ENCODE results near the gene MAGI2.
A peak's percentile ranks its signal among the peaks of the same experiment; 100 is the strongest.
"Not testable (repeated sequence)": the region's sequence is repeated elsewhere in the genome, so short reads cannot be mapped to it uniquely, and the experiment has no call there.

The MAGI2 gene

GRCh38 chr7:78587443-78588044, 865.9 kb downstream of the MAGI2 start:
- no CpG with 5 or more reads among the region's 5 CpGs for WGBS, 2 donors (ENCODE audit: extremely low coverage in 2 of 2, insufficient read length in 2 of 2, insufficient replicate concordance in 1 of 2)
- Histone ChIP-seq H3K27ac (replicated peaks; ENCODE audit: low read length) (no peak overlapping the region), H3K4me3 (ENCODE audit: low read length in 2 of 2) (no peak overlapping the region), H2BK5ac (ENCODE audit: low read length) (no peak overlapping the region), H2BK15ac (ENCODE audit: low read length) (no peak overlapping the region), H3K36me3 (replicated peaks in 1 of 2; ENCODE audit: control insufficient read depth in 2 of 2, insufficient read depth in 2 of 2, low read length in 2 of 2) (no peaks in the 10 kb centered on the region), H4K8ac (ENCODE audit: low read depth, low read length) (no peak overlapping the region), H3K4me1 (ENCODE audit: control insufficient read depth in 2 of 2, insufficient read depth in 1 of 2, low read depth in 1 of 2, low read length in 2 of 2) (peaks cover 0 to 5% of the 10 kb centered on the region in 2 donors), H4K91ac (ENCODE audit: low read depth, low read length, poor library complexity) (no peak overlapping the region), H3K9ac (ENCODE audit: low read depth, low read length, poor library complexity) (no peak overlapping the region), H3K23ac (ENCODE audit: low read depth, low read length, poor library complexity) (no peak overlapping the region), H2AFZ (ENCODE audit: low read length) (no peak overlapping the region), H2AK5ac (ENCODE audit: low read depth, low read length) (no peak overlapping the region), H3K4me2 (ENCODE audit: insufficient read depth, low read length, poor library complexity, severe bottlenecking) (no peak overlapping the region), H2BK12ac (ENCODE audit: low read length) (no peak overlapping the region), H3K14ac (ENCODE audit: low read length) (no peak overlapping the region), H3K27me3 (ENCODE audit: control insufficient read depth in 3 of 3, insufficient read depth in 3 of 3, low read depth in 1 of 3, low read length in 3 of 3) (no peaks in the 10 kb centered on the region), H3K9me3 (replicated peaks in 1 of 2; ENCODE audit: control insufficient read depth in 2 of 2, insufficient read depth in 1 of 2, low read depth in 1 of 2, low read length in 2 of 2) (no peaks in the 10 kb centered on the region), H3K4ac (ENCODE audit: low read length) (no peak overlapping the region), H3K79me1 (ENCODE audit: low read depth, low read length) (no peaks in the 10 kb centered on the region), H2BK120ac (ENCODE audit: low read depth, low read length) (no peak overlapping the region), H3K18ac (ENCODE audit: low read length) (no peak overlapping the region)
- no peak for DNase-seq (ENCODE audit: low spot score)

- Histone ChIP-seq H2AK5ac (ENCODE audit: low read depth, low read length) (no peak overlapping the region), H2BK12ac (ENCODE audit: low read length) (no peak overlapping the region), H3K14ac (ENCODE audit: low read length) (no peak overlapping the region), H3K27me3 (ENCODE audit: control insufficient read depth in 3 of 3, insufficient read depth in 3 of 3, low read depth in 1 of 3, low read length in 3 of 3) (no peaks in the 10 kb centered on the region), H3K79me1 (ENCODE audit: low read depth, low read length) (no peaks in the 10 kb centered on the region), H3K4ac (ENCODE audit: low read length) (no peak overlapping the region), H3K9me3 (replicated peaks in 1 of 2; ENCODE audit: control insufficient read depth in 2 of 2, insufficient read depth in 1 of 2, low read depth in 1 of 2, low read length in 2 of 2) (no peaks in the 10 kb centered on the region), H3K4me2 (ENCODE audit: insufficient read depth, low read length, poor library complexity, severe bottlenecking) (no peak overlapping the region), H2BK5ac (ENCODE audit: low read length) (no peak overlapping the region), H3K36me3 (replicated peaks in 1 of 2; ENCODE audit: control insufficient read depth in 2 of 2, insufficient read depth in 2 of 2, low read length in 2 of 2) (no peaks in the 10 kb centered on the region), H3K4me3 (ENCODE audit: low read length in 2 of 2) (no peak overlapping the region), H2BK120ac (ENCODE audit: low read depth, low read length) (no peak overlapping the region), H2AFZ (ENCODE audit: low read length) (no peak overlapping the region), H3K4me1 (ENCODE audit: control insufficient read depth in 2 of 2, insufficient read depth in 1 of 2, low read depth in 1 of 2, low read length in 2 of 2) (peaks cover 0 to 5% of the 10 kb centered on the region in 2 donors), H3K9ac (ENCODE audit: low read depth, low read length, poor library complexity) (no peak overlapping the region), H3K18ac (ENCODE audit: low read length) (no peak overlapping the region), H4K8ac (ENCODE audit: low read depth, low read length) (no peak overlapping the region), H3K27ac (replicated peaks; ENCODE audit: low read length) (no peak overlapping the region), H2BK15ac (ENCODE audit: low read length) (no peak overlapping the region), H3K23ac (ENCODE audit: low read depth, low read length, poor library complexity) (no peak overlapping the region), H4K91ac (ENCODE audit: low read depth, low read length, poor library complexity) (no peak overlapping the region)
- no peak for DNase-seq (ENCODE audit: low spot score)
- no CpG with 5 or more reads among the region's 4 CpGs for WGBS, 2 donors (ENCODE audit: extremely low coverage in 2 of 2, insufficient read length in 2 of 2, insufficient replicate concordance in 1 of 2)
Measured at GRCh38 chr7:78585980-78586379, 867.5 kb downstream of the MAGI2 start.

- Histone ChIP-seq H3K4me3 (ENCODE audit: low read length in 2 of 2) (no peak overlapping the region), H3K36me3 (replicated peaks in 1 of 2; ENCODE audit: control insufficient read depth in 2 of 2, insufficient read depth in 2 of 2, low read length in 2 of 2) (no peaks in the 10 kb centered on the region)
- no CpG with 5 or more reads among the region's 2 CpGs for WGBS, 2 donors (ENCODE audit: extremely low coverage in 2 of 2, insufficient read length in 2 of 2, insufficient replicate concordance in 1 of 2)
Measured at GRCh38 chr7:78578686-78579085, 874.8 kb downstream of the MAGI2 start.

GRCh38 chr7:78577174-78577952, 876.1 kb downstream of the MAGI2 start:
- not testable (repeated sequence) for H4K91ac ChIP-seq (ENCODE audit: low read depth, low read length, poor library complexity); H3K9me3 ChIP-seq (replicated peaks in 1 of 2; ENCODE audit: control insufficient read depth in 2 of 2, insufficient read depth in 1 of 2, low read depth in 1 of 2, low read length in 2 of 2); H3K27me3 ChIP-seq (ENCODE audit: control insufficient read depth in 3 of 3, insufficient read depth in 3 of 3, low read depth in 1 of 3, low read length in 3 of 3); H3K27ac ChIP-seq (replicated peaks; ENCODE audit: low read length); H2BK15ac ChIP-seq (ENCODE audit: low read length); H3K14ac ChIP-seq (ENCODE audit: low read length); DNase-seq (ENCODE audit: low spot score); H4K8ac ChIP-seq (ENCODE audit: low read depth, low read length); H2BK120ac ChIP-seq (ENCODE audit: low read depth, low read length); H3K4me2 ChIP-seq (ENCODE audit: insufficient read depth, low read length, poor library complexity, severe bottlenecking); H3K18ac ChIP-seq (ENCODE audit: low read length); H2AFZ ChIP-seq (ENCODE audit: low read length); H3K36me3 ChIP-seq (replicated peaks in 1 of 2; ENCODE audit: control insufficient read depth in 2 of 2, insufficient read depth in 2 of 2, low read length in 2 of 2); H2AK5ac ChIP-seq (ENCODE audit: low read depth, low read length); H3K4me3 ChIP-seq (ENCODE audit: low read length in 2 of 2); H2BK5ac ChIP-seq (ENCODE audit: low read length); H3K23ac ChIP-seq (ENCODE audit: low read depth, low read length, poor library complexity); H3K4ac ChIP-seq (ENCODE audit: low read length); H3K79me1 ChIP-seq (ENCODE audit: low read depth, low read length); H3K9ac ChIP-seq (ENCODE audit: low read depth, low read length, poor library complexity); H2BK12ac ChIP-seq (ENCODE audit: low read length)
- no CpG with 5 or more reads among the region's 7 CpGs for WGBS, 2 donors (ENCODE audit: extremely low coverage in 2 of 2, insufficient read length in 2 of 2, insufficient replicate concordance in 1 of 2)
- peaks cover 3 to 13% of the 10 kb centered on the region in 2 donors for H3K4me1 ChIP-seq (ENCODE audit: control insufficient read depth in 2 of 2, insufficient read depth in 1 of 2, low read depth in 1 of 2, low read length in 2 of 2)

More at GRCh38 chr7:78578686-78579085, 874.8 kb downstream of the MAGI2 start:
- Histone ChIP-seq H3K4me2 (ENCODE audit: insufficient read depth, low read length, poor library complexity, severe bottlenecking) (no peak overlapping the region), H3K23ac (ENCODE audit: low read depth, low read length, poor library complexity) (no peak overlapping the region), H2BK12ac (ENCODE audit: low read length) (no peak overlapping the region), H2AFZ (ENCODE audit: low read length) (no peak overlapping the region), H3K4me1 (ENCODE audit: control insufficient read depth in 2 of 2, insufficient read depth in 1 of 2, low read depth in 1 of 2, low read length in 2 of 2) (peaks cover 3 to 13% of the 10 kb centered on the region in 2 donors), H3K79me1 (ENCODE audit: low read depth, low read length) (no peaks in the 10 kb centered on the region), H4K91ac (ENCODE audit: low read depth, low read length, poor library complexity) (no peak overlapping the region), H2BK15ac (ENCODE audit: low read length) (no peak overlapping the region), H3K27me3 (ENCODE audit: control insufficient read depth in 3 of 3, insufficient read depth in 3 of 3, low read depth in 1 of 3, low read length in 3 of 3) (no peaks in the 10 kb centered on the region), H3K9me3 (replicated peaks in 1 of 2; ENCODE audit: control insufficient read depth in 2 of 2, insufficient read depth in 1 of 2, low read depth in 1 of 2, low read length in 2 of 2) (no peaks in the 10 kb centered on the region), H2BK120ac (ENCODE audit: low read depth, low read length) (no peak overlapping the region), H3K4ac (ENCODE audit: low read length) (no peak overlapping the region), H3K27ac (replicated peaks; ENCODE audit: low read length) (no peak overlapping the region), H3K9ac (ENCODE audit: low read depth, low read length, poor library complexity) (no peak overlapping the region), H3K14ac (ENCODE audit: low read length) (no peak overlapping the region), H2AK5ac (ENCODE audit: low read depth, low read length) (no peak overlapping the region), H2BK5ac (ENCODE audit: low read length) (no peak overlapping the region), H4K8ac (ENCODE audit: low read depth, low read length) (no peak overlapping the region), H3K18ac (ENCODE audit: low read length) (no peak overlapping the region)
- DNase-seq (ENCODE audit: low spot score): peak; percentile 59

All from neuronal stem cell (in vitro differentiated cells).